HG02763 (cell line): ENCODE measurements around the gene SPHK2.
"Not testable (repeated sequence)": the region's sequence is repeated elsewhere in the genome, so short reads cannot be mapped to it uniquely, and the experiment has no call there.

Experiments used
- ATAC-seq: cut with Tn5 transposase; IDR thresholded peaks from one replicate; pipeline ENCODE4 v1.9.1; 2021; ENCODE audit warnings: mild to moderate bottlenecking, moderate library complexity; ENCODE audit not compliant: unreplicated experiment

SPHK2 gene

DNA sequence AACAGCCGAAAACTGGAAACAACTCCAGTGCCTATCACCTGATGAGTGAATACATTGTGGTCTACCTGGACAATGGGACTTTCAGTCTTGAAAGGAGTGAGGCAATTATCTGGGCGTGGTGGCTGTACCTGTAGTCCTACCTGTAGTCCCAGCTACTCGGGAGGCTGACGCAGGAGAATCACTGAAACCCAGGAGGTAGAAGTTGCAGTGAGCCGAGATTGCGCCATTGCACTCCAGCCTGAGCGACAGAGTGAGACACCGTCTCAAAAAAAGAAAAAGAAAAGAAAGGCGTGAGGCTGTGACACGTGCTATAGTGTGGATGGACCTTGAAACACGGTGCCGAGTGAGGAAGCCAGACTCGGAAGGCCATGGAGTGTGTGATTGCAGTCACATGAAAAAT lies 57.6 kb downstream of the SPHK2 start:
- no peak for ATAC-seq

DNA sequence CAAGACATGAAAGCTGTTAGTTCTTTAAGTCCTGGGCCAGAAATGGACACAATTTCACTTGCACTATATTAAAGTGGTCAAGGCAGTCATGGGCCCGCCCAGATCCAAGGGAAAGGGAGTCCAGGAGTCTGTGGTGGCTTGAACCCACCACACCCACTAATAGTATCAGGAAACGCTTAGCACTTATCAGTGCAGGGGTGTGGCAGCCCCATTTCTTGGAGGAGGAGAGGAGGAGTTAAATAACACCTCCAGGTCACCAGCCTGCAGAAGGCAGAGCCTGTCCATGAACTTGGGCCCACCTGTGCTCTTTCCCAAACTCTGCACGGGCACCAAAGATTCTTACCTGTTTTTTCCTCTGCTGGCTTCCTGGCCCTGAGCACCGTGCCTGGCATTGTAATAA lies 58.9 kb downstream of the SPHK2 start:
- ATAC-seq, result no peak

DNA sequence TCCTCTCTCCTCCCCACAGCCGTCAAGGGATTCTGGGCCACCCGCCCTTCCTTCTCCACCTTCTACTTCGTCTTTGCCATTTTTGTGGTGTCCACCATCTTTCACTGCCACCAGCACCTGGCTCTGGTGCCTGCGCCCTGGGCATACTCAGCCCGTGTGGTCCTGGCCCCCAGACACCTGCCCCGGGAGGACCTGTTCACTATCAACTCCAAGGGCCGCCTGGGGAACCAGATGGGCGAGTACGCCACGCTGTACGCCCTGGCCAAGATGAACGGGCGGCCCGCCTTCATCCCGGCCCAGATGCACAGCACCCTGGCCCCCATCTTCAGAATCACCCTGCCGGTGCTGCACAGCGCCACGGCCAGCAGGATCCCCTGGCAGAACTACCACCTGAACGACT lies 60.7 kb downstream of the SPHK2 start:
- ATAC-seq, result not testable (repeated sequence)
